Vagina (tissue), 2 donors: ENCODE data around the gene MAP4K2.

Experiments used
- CTCF ChIP-seq, 3 experiments: fragments of 450-650 bp in 2 of 3; fragments of 200-600 bp in 1 of 3; sonication (generic) in 1 of 3; IDR thresholded peaks; one replicate each; pipeline ENCODE4 v1.5.1; 2017 to 2019; ENCODE audit warnings: antibody characterized with exemption in 3 of 3, mild to moderate bottlenecking in 2 of 3, moderate library complexity in 2 of 3
- POLR2AphosphoS5 ChIP-seq, 2 donors: sonication (generic); formaldehyde crosslinking; IDR thresholded peaks; one replicate each; pipeline ENCODE4 v1.9.0; 2017; ENCODE audit warnings: antibody characterized with exemption in 2 of 2, mild to moderate bottlenecking in 2 of 2, low read depth in 1 of 2; ENCODE audit not compliant: insufficient read depth in 1 of 2

GRCh38 chr11:64796047-64796756, 6.8 kb downstream of the MAP4K2 start:
- TF ChIP-seq CTCF (IDR thresholded peaks at IDR 0.05): no peak
- TF ChIP-seq POLR2AphosphoS5 (IDR thresholded peaks at IDR 0.05; ENCODE audit: insufficient read depth in 1 of 2, low read depth in 1 of 2): no peak
